ENCODE measurements around the gene CAMKMT.

Gene CAMKMT

DNA sequence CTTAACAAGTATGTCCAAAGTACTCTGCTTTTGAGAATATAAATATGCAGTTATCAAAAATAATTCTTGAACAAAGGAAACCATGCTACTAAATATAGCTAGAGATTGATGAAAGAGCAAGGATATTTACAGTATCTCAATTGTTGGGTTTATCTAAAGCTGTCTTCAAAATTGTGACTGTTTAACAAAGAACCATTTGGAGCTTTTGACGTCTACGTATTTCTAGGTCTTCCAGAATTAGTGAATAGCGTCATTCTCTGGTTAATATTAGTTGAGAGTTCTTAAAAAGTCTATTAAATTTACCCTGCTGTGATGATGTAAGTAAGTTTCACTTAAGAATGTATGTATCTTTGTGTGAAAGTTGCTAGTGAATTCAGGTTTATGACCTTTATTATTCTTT, 356.7 kb downstream of the CAMKMT start:
- H3K4me1 Mint-ChIP-seq (ENCODE audit: low read depth) = no peaks in the 10 kb centered on the region
- H3K4me3 Mint-ChIP-seq = no peak overlapping the region
- no peaks in the 10 kb centered on the region for H3K27me3 Mint-ChIP-seq
- H3K36me3 Mint-ChIP-seq = peaks cover 15% of the 10 kb centered on the region
- no peaks in the 10 kb centered on the region for H3K9me3 Mint-ChIP-seq (ENCODE audit: low read depth)
- no peak overlapping the region for H3K27ac Mint-ChIP-seq

DNA sequence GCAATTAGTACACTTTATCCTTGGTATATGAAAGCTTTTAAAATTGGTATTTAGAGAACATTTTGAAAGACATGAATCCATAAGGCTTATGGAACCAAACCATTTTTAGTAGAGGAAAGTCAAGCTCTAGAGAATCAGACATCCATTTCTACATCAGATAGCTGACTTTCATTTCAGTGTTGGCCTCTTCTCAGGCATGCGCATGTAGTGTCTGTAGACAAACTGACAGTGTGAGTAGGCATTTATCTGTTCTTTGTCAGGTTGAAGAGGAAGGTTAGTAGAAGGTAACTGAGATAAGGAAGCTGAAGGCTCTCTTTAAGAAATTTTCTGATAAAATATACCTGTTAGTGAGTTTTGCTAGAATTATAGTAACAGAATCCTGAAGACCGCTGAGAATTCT, 357.8 kb downstream of the CAMKMT start:
- Mint-ChIP-seq H3K9me3 (ENCODE audit: low read depth) (no peaks in the 10 kb centered on the region), H3K27me3 (no peaks in the 10 kb centered on the region)

DNA sequence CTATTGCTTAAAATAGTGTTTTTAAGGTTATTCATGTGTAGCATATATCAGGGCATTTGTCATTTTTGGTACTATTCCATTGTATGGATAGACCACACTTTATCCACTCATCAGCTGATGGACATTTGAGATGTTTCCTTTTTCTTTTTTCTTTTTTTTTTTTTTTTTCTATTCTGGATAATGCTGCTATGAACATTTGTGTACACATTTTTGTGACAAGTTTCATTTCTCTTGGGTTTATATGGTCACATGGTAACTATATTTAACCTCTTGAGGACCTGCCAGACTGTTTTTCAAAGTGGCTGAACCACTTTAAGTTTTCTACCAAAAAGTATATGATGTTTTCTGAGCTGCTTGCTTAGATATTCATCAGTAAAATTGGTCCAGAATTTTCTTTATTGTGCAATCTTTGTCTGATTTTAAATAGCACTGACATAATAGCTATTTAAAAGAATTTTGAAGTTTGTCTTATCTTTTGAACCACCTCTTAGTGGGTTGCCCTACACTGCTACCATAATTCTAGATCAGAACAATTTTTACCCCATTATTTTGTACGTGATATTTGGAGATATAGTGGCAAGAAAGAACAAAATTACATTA, 360.4 kb downstream of the CAMKMT start:
- Mint-ChIP-seq H3K9me3 (ENCODE audit: low read depth) (no peaks in the 10 kb centered on the region), H3K4me3 (no peak overlapping the region), H3K27ac (no peak overlapping the region), H3K27me3 (no peaks in the 10 kb centered on the region), H3K36me3 (peaks cover 13% of the 10 kb centered on the region), H3K4me1 (ENCODE audit: low read depth) (no peaks in the 10 kb centered on the region)

More for the DNA sequence above, 357.8 kb downstream of the CAMKMT start:
- Mint-ChIP-seq H3K4me3 (no peak overlapping the region), H3K36me3 (peaks cover 8% of the 10 kb centered on the region), H3K27ac (no peak overlapping the region), H3K4me1 (ENCODE audit: low read depth) (no peaks in the 10 kb centered on the region)

GRCh38 chr2:44723921-44724320, 362.2 kb downstream of the CAMKMT start:
- Mint-ChIP-seq H3K4me1 (ENCODE audit: low read depth) (no peaks in the 10 kb centered on the region), H3K36me3 (peaks cover 17% of the 10 kb centered on the region), H3K9me3 (ENCODE audit: low read depth) (no peaks in the 10 kb centered on the region), H3K4me3 (no peak overlapping the region), H3K27me3 (no peaks in the 10 kb centered on the region), H3K27ac (no peak overlapping the region)

DNA sequence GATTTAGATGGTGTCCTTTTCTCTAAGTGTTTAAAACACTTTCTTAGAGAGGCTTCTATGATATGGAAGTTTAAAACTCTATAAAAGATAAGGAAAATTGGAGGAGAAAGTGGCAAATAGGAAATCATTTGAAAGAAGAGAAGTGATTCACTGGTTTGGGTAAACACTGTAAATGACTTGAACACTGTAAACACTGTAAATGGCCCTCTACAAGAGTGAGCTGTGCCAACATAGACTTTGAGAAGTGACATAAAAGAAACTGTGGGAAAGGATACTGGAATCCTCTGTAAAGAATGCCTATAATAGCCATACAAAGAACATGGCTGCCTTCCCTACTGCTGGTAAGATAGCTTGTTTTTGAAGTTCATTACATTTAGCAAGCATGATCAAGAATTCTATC, 368.8 kb downstream of the CAMKMT start:
- no peaks in the 10 kb centered on the region for H3K27me3 Mint-ChIP-seq
- peaks cover 5% of the 10 kb centered on the region for H3K9me3 Mint-ChIP-seq (ENCODE audit: low read depth)
- no peaks in the 10 kb centered on the region for H3K4me1 Mint-ChIP-seq (ENCODE audit: low read depth)
- H3K36me3 Mint-ChIP-seq = peaks cover 42% of the 10 kb centered on the region
- H3K4me3 Mint-ChIP-seq = no peak overlapping the region
- no peak overlapping the region for H3K27ac Mint-ChIP-seq

GRCh38 chr2:44731505-44731904, 369.8 kb downstream of the CAMKMT start:
- no peak overlapping the region for H3K27ac Mint-ChIP-seq
- no peaks in the 10 kb centered on the region for H3K4me1 Mint-ChIP-seq (ENCODE audit: low read depth)
- H3K27me3 Mint-ChIP-seq = no peaks in the 10 kb centered on the region
- H3K36me3 Mint-ChIP-seq = peaks cover 45% of the 10 kb centered on the region
- H3K9me3 Mint-ChIP-seq (ENCODE audit: low read depth) = peaks cover 11% of the 10 kb centered on the region
- H3K4me3 Mint-ChIP-seq = no peak overlapping the region

GRCh38 chr2:44736270-44736942, 374.7 kb downstream of the CAMKMT start:
- Mint-ChIP-seq H3K4me3 (no peak overlapping the region), H3K27me3 (no peaks in the 10 kb centered on the region), H3K36me3 (peaks cover 32% of the 10 kb centered on the region), H3K27ac (no peak overlapping the region), H3K4me1 (ENCODE audit: low read depth) (no peaks in the 10 kb centered on the region), H3K9me3 (ENCODE audit: low read depth) (peaks cover 18% of the 10 kb centered on the region)

DNA sequence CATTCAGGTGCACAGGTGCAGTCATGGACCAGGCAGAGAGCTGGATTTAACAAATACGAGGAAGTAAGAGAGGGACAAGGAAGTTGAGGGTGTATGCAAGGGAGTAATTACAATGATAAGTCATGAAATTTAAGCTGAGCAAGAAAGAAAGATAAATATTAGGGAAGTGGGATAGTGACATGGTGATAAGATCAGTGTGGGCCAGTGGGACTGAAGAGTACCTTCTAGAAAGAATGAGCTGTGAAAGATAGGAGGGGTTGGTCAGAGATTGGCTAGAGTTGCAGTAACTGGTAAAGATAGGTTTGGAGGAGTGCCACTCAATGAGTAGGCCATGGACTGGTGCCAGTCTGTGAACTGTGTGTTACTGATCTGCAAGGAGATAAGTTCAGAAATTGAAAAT, 378.9 kb downstream of the CAMKMT start:
- Mint-ChIP-seq H3K36me3 (peaks cover 21% of the 10 kb centered on the region), H3K27ac (no peak overlapping the region), H3K4me1 (ENCODE audit: low read depth) (no peaks in the 10 kb centered on the region), H3K4me3 (no peak overlapping the region), H3K27me3 (no peaks in the 10 kb centered on the region), H3K9me3 (ENCODE audit: low read depth) (peaks cover 13% of the 10 kb centered on the region)

GRCh38 chr2:44741507-44741906, 379.8 kb downstream of the CAMKMT start:
- peaks cover 7% of the 10 kb centered on the region for H3K9me3 Mint-ChIP-seq (ENCODE audit: low read depth)
- no peaks in the 10 kb centered on the region for H3K4me1 Mint-ChIP-seq (ENCODE audit: low read depth)
- no peak overlapping the region for H3K4me3 Mint-ChIP-seq
- H3K36me3 Mint-ChIP-seq = peaks cover 18% of the 10 kb centered on the region
- H3K27me3 Mint-ChIP-seq = no peaks in the 10 kb centered on the region
- H3K27ac Mint-ChIP-seq = no peak overlapping the region

GRCh38 chr2:44742057-44742456, 380.3 kb downstream of the CAMKMT start:
- H3K27me3 Mint-ChIP-seq = no peaks in the 10 kb centered on the region
- H3K27ac Mint-ChIP-seq = no peak overlapping the region
- H3K36me3 Mint-ChIP-seq = peaks cover 17% of the 10 kb centered on the region
- no peaks in the 10 kb centered on the region for H3K4me1 Mint-ChIP-seq (ENCODE audit: low read depth)
- H3K4me3 Mint-ChIP-seq = no peak overlapping the region
- peaks cover 1% of the 10 kb centered on the region for H3K9me3 Mint-ChIP-seq (ENCODE audit: low read depth)

DNA sequence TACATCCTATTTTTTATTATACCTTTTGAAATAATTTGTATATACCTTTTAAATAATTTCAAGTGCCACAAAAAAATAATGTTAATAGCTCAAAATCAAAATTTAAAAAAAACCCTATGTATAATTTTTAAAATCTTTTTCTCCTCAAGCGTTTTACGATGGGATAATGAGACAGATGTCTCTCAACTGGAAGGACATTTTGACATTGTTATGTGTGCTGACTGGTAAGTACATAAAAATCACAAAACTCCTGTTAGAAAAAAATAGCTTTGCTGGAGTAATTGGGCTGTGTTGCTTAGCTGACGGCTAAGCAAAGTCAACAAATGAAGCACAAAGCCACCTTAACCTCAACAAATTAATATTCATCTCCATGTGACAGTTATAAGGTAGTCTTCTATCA, 381.7 kb downstream of the CAMKMT start:
- no peaks in the 10 kb centered on the region for H3K9me3 Mint-ChIP-seq (ENCODE audit: low read depth)
- no peaks in the 10 kb centered on the region for H3K27me3 Mint-ChIP-seq
- H3K4me3 Mint-ChIP-seq = no peak overlapping the region
- H3K36me3 Mint-ChIP-seq = peaks cover 23% of the 10 kb centered on the region
- H3K4me1 Mint-ChIP-seq (ENCODE audit: low read depth) = no peaks in the 10 kb centered on the region
- no peak overlapping the region for H3K27ac Mint-ChIP-seq

- Mint-ChIP-seq H3K36me3 (peaks cover 30% of the 10 kb centered on the region), H3K4me3 (no peak overlapping the region), H3K27ac (no peak overlapping the region), H3K4me1 (ENCODE audit: low read depth) (no peaks in the 10 kb centered on the region), H3K27me3 (no peaks in the 10 kb centered on the region), H3K9me3 (ENCODE audit: low read depth) (no peaks in the 10 kb centered on the region)
These were observed 383.5 kb downstream of the CAMKMT start for GRCh38 chr2:44744961-44745892.

- Mint-ChIP-seq H3K9me3 (ENCODE audit: low read depth) (no peaks in the 10 kb centered on the region), H3K27ac (no peak overlapping the region), H3K4me3 (no peak overlapping the region), H3K27me3 (no peaks in the 10 kb centered on the region), H3K4me1 (ENCODE audit: low read depth) (no peaks in the 10 kb centered on the region), H3K36me3 (peaks cover 35% of the 10 kb centered on the region)
These were observed 384.4 kb downstream of the CAMKMT start for GRCh38 chr2:44745922-44746766.

- Mint-ChIP-seq H3K27me3 (no peaks in the 10 kb centered on the region), H3K27ac (no peak overlapping the region), H3K9me3 (ENCODE audit: low read depth) (no peaks in the 10 kb centered on the region), H3K4me1 (ENCODE audit: low read depth) (no peaks in the 10 kb centered on the region), H3K4me3 (no peak overlapping the region), H3K36me3 (peaks cover 41% of the 10 kb centered on the region)
These were observed 385.3 kb downstream of the CAMKMT start for GRCh38 chr2:44746856-44747615.
